HG02943 (cell line): ENCODE results near the gene C3orf20.

Experiments used
- ATAC-seq: cut with Tn5 transposase; IDR thresholded peaks from one replicate; pipeline ENCODE4 v1.9.1; 2021; ENCODE audit warnings: mild to moderate bottlenecking, low read depth, moderate library complexity; ENCODE audit not compliant: unreplicated experiment

The C3orf20 gene

GRCh38 chr3:14792691-14793121 is 117.8 kb downstream of the C3orf20 start:
- ATAC-seq = no peak

DNA sequence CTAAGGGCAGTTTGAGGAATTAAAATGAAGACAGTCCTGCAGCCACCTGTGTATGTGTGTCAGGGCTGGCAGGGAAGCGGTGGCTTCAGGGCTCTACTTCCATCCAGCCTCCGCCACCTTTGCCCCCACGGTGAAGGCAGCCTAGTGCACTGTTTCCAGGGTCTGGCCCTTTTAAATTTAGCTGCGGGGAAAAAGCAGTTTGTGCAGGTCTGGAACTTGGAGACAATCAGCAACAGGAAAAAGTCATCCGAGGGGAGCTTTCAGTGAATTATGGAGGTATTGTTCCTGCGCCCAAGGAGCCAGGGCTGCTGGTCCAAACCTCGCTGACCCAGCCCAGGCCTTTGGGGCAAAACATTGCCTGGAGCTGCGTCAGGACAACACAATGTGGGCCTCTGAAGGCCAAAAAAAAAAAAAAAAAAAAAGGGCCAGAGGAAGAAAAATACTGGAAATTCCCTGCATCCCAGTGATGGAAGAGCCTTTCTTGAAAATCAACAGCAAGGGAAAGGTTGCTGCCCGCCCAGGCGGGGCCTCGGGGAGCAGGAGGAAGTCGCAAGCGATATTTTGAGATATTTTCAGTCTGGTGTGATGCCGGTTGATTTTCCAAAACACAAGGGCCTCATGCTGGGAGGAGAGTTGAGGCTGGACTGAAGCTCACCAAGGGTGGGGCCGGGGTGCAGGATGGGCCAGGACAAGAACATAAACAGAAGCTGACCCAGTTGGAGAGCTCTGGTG is 118.4 kb downstream of the C3orf20 start:
- ATAC-seq = no peak

GRCh38 chr3:14793858-14794234 is 118.9 kb downstream of the C3orf20 start:
- no peak for ATAC-seq

DNA sequence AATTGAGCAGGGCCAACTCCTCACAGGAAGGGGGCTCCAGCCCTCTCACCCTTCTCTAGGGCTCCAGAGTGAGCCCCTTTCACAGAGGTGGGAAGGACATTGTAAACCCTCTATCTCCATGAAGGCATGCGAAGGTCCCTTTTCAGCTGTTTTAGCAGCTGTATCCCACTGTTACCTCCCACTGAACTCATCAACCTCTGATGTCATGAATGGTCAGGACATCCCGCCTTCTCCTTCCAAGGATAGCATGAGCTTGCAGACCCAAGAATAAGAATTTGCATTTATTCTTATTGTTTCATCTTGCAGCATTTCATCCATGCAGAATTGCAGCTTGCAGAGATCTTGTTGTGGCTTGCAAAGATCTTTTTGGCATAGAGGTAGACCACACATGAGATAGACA is 119.5 kb downstream of the C3orf20 start:
- ATAC-seq = no peak

- no peak for ATAC-seq
Observed at GRCh38 chr3:14795996-14796395, 121.1 kb downstream of the C3orf20 start.

DNA sequence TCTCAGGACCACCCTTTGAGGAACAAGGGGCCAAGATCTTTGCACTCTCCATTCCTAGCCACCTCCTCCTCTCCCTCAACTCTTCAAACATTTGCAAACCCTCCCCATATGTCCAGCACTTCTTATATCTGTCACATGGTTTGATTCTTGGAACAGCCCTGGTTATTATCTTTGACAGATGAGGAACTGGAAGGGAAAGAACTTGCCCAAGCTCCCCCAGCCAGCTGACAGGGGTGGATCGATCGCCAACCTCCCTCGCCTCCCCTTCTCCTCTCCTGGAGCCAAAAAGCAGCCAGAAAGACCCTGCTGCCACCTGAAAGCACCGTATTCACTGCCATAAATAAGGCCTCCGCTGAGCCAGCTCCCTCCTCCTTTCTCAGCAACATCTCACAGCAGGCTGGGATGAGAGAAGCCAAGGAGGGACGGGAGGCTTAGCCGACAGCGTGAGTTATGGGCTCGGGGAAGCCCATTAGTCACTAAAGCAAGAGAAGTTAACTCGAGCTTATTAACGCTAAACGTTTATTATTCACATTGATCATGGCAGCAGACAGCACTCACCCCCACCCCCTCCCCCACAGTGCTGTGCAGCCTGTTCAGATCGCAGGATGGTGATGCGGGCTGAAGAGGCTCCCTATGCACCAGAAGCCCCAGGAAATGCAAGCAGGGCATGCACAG is 121.6 kb downstream of the C3orf20 start:
- ATAC-seq = no peak

DNA sequence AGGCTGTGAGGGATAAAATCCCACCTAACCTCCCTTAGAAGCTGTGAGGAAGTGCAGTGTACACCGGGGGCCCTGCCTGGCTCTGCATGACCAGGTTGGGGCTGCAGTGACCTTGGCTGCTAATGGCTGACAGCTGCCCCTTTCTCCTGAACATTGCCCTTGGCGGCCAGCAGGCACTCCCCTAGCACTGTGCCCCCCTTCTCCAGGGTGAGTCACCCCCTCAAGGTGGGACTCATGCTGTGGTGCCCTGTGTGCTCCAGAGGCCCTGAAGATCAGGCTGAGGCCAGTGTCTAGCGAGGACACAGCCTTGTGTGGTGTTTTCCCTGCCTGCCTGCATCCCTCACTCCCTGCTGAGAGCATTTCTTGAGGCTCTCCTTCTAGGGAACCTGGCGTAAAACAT is 122.8 kb downstream of the C3orf20 start:
- no peak for ATAC-seq

DNA sequence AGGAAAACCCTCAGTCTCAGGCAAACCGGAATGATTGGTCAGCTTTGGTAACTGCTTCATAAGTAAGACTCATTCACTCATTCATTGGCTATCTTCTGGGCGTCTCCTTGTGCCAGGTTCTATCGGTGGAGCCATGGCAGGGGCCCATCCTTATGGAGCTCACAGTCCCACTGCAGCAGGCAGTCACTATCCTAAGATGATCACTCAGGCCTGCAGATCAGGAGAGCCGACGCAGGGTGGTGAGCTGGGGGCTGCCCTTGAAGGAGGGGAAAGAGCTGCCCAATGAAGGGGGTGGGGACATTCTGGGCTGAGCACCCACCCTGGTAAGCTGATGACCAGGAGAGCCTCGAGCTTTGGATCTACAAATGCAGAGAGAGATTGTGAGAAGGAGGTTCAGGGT is 123.3 kb downstream of the C3orf20 start:
- ATAC-seq = no peak

- ATAC-seq = no peak
Observed at GRCh38 chr3:14799146-14799545, 124.2 kb downstream of the C3orf20 start.

- ATAC-seq = no peak
Observed at GRCh38 chr3:14801031-14801430, 126.1 kb downstream of the C3orf20 start.

DNA sequence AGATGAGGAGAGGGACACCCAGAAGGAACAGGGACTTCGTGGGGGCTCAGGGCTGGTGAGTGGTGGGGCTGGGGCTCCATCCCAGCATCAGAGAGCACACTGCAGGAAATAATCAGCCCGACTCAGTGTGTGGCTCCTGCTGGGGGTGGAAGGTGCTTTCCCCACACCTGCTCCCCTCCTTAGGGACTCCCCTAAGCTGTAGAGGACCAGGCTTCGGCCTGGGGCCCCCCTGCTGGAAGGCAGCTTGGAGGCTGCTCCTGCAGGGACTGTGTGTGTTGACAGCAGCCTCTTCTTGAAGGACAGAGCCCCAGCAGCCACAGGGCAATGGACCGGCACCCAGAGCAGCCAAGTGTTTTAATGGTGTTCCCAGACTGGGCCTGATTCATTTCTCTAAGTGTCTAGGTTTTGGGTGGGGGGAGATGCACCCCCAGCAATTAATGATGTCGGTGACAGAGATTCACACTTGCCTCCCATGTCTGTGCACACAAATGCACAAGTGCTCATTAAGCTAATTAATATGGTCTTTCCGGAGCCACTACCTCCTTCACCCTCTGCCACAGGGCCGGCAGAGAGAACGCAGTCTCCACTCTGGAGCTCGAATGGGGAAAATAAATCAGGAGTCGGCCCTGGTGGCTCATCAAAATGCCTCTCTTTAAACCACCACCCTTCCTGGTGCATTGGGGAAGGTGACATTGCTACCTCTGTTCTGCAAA is 126.9 kb downstream of the C3orf20 start:
- no peak for ATAC-seq

GRCh38 chr3:14802381-14802731 is 127.4 kb downstream of the C3orf20 start:
- no peak for ATAC-seq

GRCh38 chr3:14803101-14803980 is 128.4 kb downstream of the C3orf20 start:
- no peak for ATAC-seq

- no peak for ATAC-seq
Observed at GRCh38 chr3:14803981-14804834, 129.3 kb downstream of the C3orf20 start.

GRCh38 chr3:14804835-14805780 is 130.2 kb downstream of the C3orf20 start:
- no peak for ATAC-seq

DNA sequence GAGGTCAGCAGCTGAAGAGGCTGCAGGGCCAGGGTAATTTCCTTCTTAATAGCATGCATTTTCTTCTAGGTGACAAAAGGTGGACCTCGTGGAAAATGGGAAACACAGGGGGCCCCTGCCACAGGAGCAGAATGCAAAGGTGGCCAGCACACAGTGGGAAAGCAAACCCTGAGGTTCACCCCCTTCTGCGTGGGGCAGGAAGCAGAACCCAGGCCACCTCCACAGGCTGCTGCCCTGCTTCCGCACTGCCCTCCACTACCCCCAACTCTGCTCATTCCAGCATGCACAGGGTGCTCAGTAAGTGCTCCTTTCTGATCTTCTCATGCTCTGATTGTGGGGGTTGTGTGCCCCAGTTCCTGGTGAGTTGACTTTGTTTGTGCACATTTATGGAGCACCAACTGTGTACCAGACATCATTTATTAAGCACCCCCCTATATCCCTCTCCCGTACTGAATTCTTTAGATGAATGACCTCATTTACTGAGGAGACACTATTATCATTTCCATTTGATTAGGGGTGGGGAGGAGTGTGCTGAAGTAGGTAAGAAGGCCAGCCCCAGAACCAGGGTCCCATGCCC is 131.1 kb downstream of the C3orf20 start:
- no peak for ATAC-seq

DNA sequence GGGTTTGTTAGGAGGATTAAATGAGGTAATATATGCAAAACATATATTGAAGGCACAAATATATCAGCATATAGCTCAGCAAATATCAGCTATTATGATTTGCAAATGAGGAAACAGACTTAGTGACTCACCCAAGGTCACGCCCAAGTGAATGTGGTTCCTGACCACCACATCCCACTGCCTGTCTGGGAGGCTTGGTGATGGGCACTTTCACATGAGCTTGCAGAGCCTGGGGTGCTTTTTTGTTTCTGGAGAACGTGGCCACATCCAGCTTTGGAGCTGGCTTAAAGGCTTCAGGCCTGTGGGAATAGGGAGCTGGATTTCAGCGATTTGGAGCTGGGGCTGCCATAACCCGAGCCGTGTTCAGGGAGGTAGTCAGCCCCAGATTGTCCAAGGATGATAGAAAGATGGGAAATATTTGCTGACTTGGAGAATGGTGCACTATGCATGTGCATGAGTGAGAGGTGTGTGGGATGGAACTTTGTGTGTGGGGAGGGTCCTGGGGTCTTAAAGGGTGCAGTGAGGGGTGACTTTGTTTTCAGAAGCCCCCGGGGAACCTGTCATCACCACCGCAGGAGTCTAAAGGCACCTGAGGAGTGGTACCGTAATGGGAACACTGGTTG is 131.8 kb downstream of the C3orf20 start:
- ATAC-seq = no peak

- ATAC-seq = no peak
Observed at GRCh38 chr3:14808025-14808424, 133.1 kb downstream of the C3orf20 start.
